HL-60 (cell line): ENCODE data around the gene TP73.

ENCODE experiments used
- DNase-seq, 2 experiments: peaks; one replicate each; pipeline ENCODE4 v3.0.0-alpha.2; 2010 to 2020; ENCODE audit warnings: low read depth in 1 of 2, low spot score in 1 of 2
- H3K27ac ChIP-seq: fragments of 250-450 bp; sonication (Bioruptor Pico); replicated peaks from 2 replicates; pipeline ENCODE4 v1.5.1; 2020; ENCODE audit warnings: mild to moderate bottlenecking, moderate library complexity
- H3K27me3 ChIP-seq: fragments of 250-450 bp; sonication (Bioruptor Pico); 2 replicates; pipeline ENCODE4 v1.5.1; 2021; ENCODE audit warnings: mild to moderate bottlenecking, moderate library complexity; ENCODE audit not compliant: insufficient read depth, poor library complexity, severe bottlenecking
- H3K4me3 ChIP-seq: replicated peaks from 2 replicates; pipeline ENCODE4 v1.5.1; 2011; ENCODE audit warnings: mild to moderate bottlenecking, control low read depth, low read length; ENCODE audit not compliant: insufficient read depth
- CTCF ChIP-seq: IDR thresholded peaks from one replicate; pipeline ENCODE4 v1.5.1; 2011; ENCODE audit warnings: low read length, control low read depth, inconsistent platforms; ENCODE audit not compliant: insufficient read depth
- GABPA ChIP-seq: IDR thresholded peaks from 2 replicates; pipeline ENCODE4 v1.6.1; 2012; ENCODE audit warnings: low read depth
- POLR2AphosphoS5 ChIP-seq: IDR thresholded peaks from 2 replicates; pipeline ENCODE4 v1.6.1; 2012; ENCODE audit warnings: low read depth
- REST ChIP-seq: IDR thresholded peaks from 2 replicates; pipeline ENCODE4 v1.6.1; 2012; ENCODE audit warnings: low read depth; ENCODE audit not compliant: insufficient replicate concordance
- SPI1 ChIP-seq: IDR thresholded peaks from 2 replicates; pipeline ENCODE4 v1.6.1; 2012; ENCODE audit warnings: low read depth, mild to moderate bottlenecking, borderline replicate concordance

TP73 gene

GRCh38 chr1:3771108-3772026, 119.1 kb downstream of the TP73 start:
- no peak overlapping the region for H3K4me3 ChIP-seq
- TF ChIP-seq REST, result no peak
- TF ChIP-seq SPI1, result no peak
- TF ChIP-seq POLR2AphosphoS5, result no peak
- no peak for TF ChIP-seq GABPA
- TF ChIP-seq CTCF, result no peak
- DNase-seq, result no peak
- no peak overlapping the region for H3K27ac ChIP-seq
- H3K27me3 ChIP-seq, result peaks cover 6% of the 10 kb centered on the region

- Histone ChIP-seq H3K27ac (no peak overlapping the region), H3K27me3 (peaks cover 6% of the 10 kb centered on the region), H3K4me3 (peak overlapping the region; percentile 24)
- DNase-seq, result peak; percentile 64 to 85
- TF ChIP-seq SPI1 (no peak), REST (no peak), GABPA (no peak), CTCF (no peak), POLR2AphosphoS5 (no peak)
Observed at GRCh38 chr1:3772027-3772714, 119.9 kb downstream of the TP73 start.

- peaks cover 6% of the 10 kb centered on the region for H3K27me3 ChIP-seq
- no peak within 1 kb of the TSS for H3K27ac ChIP-seq
- DNase-seq, result no peak
- peak within 1 kb of the TSS; percentile 24 for H3K4me3 ChIP-seq
- TF ChIP-seq GABPA, result no peak
- no peak for TF ChIP-seq REST
- no peak for TF ChIP-seq POLR2AphosphoS5
- TF ChIP-seq CTCF, result no peak
Observed at GRCh38 chr1:3772715-3773571, 120.6 kb downstream of the TP73 start, which contains the start of gene SMIM1. SMIM1 (plus strand) TSS chr1:3772749; CDS start chr1:3775374, 2,625 bp downstream.
